Natural killer cell (primary cell): ENCODE data around the gene SLC22A25. TPM values are rescaled to one million over a fixed set of nuclear protein-coding genes. Genes with fewer than 3 reads are reported as not detected.

ENCODE experiments used
- ATAC-seq, 3 donors: fragments of 150-1000 bp in 2 of 3; fragments of 200-7000 bp in 1 of 3; cut with Tn5 transposase; 1 replicate in 1 of 3; 2 replicates in 2 of 3; pipeline ENCODE4 v1.10.0; 2021; ENCODE audit warnings: mild to moderate bottlenecking in 2 of 3, moderate library complexity in 2 of 3
- DNase-seq, 2 donors: peaks; one replicate each; pipeline versions ENCODE4 v3.0.0 to v3.0.0-alpha.2; 2013 to 2021; ENCODE audit warnings: mixed read lengths in 1 of 2
- H3K27ac ChIP-seq: one replicate; pipeline ENCODE4 v1.5.1; 2013; ENCODE audit warnings: mild to moderate bottlenecking, low read length
- H3K27me3 ChIP-seq: one replicate; pipeline ENCODE4 v1.6.1; 2013; ENCODE audit warnings: low read length; ENCODE audit not compliant: control insufficient read depth, insufficient read depth
- H3K36me3 ChIP-seq: one replicate; pipeline ENCODE4 v1.6.1; 2013; ENCODE audit warnings: low read length; ENCODE audit not compliant: control insufficient read depth, insufficient read depth
- H3K4me1 ChIP-seq: one replicate; pipeline ENCODE4 v1.6.1; 2013; ENCODE audit warnings: low read length; ENCODE audit not compliant: control insufficient read depth, insufficient read depth
- H3K4me3 ChIP-seq: one replicate; pipeline ENCODE4 v1.5.1; 2013; ENCODE audit warnings: low read length
- H3K9me3 ChIP-seq: one replicate; pipeline ENCODE4 v1.6.1; 2013; ENCODE audit warnings: low read length; ENCODE audit not compliant: control insufficient read depth, insufficient read depth
- H3K27ac Mint-ChIP-seq, 2 donors: one replicate each; pipeline ENCODE4 v1.8.0; 2022; ENCODE audit warnings: mild to moderate bottlenecking in 2 of 2, mixed read lengths in 2 of 2, moderate library complexity in 1 of 2
- H3K27me3 Mint-ChIP-seq, 2 donors: one replicate each; pipeline ENCODE4 v1.8.0; 2022; ENCODE audit warnings: low read depth in 2 of 2, mixed read lengths in 2 of 2
- H3K36me3 Mint-ChIP-seq: one replicate; pipeline ENCODE4 v1.8.0; 2022; ENCODE audit warnings: mixed read lengths
- H3K4me1 Mint-ChIP-seq, 2 donors: one replicate each; pipeline ENCODE4 v1.8.0; 2022; ENCODE audit warnings: mixed read lengths in 2 of 2
- H3K4me3 Mint-ChIP-seq: one replicate; pipeline ENCODE4 v1.8.0; 2022; ENCODE audit warnings: mild to moderate bottlenecking, moderate library complexity, mixed read lengths
- H3K9me3 Mint-ChIP-seq, 2 donors: one replicate each; pipeline ENCODE4 v1.8.0; 2022; ENCODE audit warnings: mixed read lengths in 2 of 2
- WGBS: methylation state at CpG from one replicate; pipeline ENCODE4 v1.1.7; 2013; ENCODE audit warnings: missing lambda C conversion rate; ENCODE audit not compliant: insufficient coverage; 5-methylcytosine and 5-hydroxymethylcytosine counted together
- intact Hi-C: fragments of 100-400 bp; cut with micrococcal nuclease; formaldehyde crosslinking; loops from one replicate; pipeline ENCODE4 v1.14.2; 2022
- total RNA-seq, 4 donors: library from RNA; stranded (reverse); fragments of 120-200 nt in 1 of 4; gene quantifications; one replicate each; pipeline versions ENCODE4 v1.2.3 to v1.2.4, GENCODE V29; 2013 to 2022
- TF ChIP-seq, protein P1 (sequence below): fragments of 200-600 bp; IDR thresholded peaks from one replicate; pipeline ENCODE4 v1.8.0; 2022; ENCODE audit warnings: antibody characterized with exemption

The SLC22A25 gene
- total RNA-seq, 3 donors from 2014 or later (not counting 1 experiment from before 2014, with no cell fraction given): not detected

- no peak overlapping the region for H3K4me3 ChIP-seq
- Mint-ChIP-seq H3K36me3 (no peaks in the 10 kb centered on the region), H3K4me3 (no peak overlapping the region), H3K9me3 (no peaks in the 10 kb centered on the region), H3K27me3 (peaks cover 22 to 24% of the 10 kb centered on the region in 2 donors), H3K27ac (no peak overlapping the region), H3K4me1 (peaks cover 0 to 6% of the 10 kb centered on the region in 2 donors)
- H3K36me3 ChIP-seq: no peaks in the 10 kb centered on the region
- WGBS: 18% methylated on average over 3 of the region's 5 CpGs
- DNase-seq (peak in 1 of 2 donors; percentile 6), ATAC-seq (no peak)
- intact Hi-C loops: no loop called here
- no peaks in the 10 kb centered on the region for H3K4me1 ChIP-seq
- H3K27me3 ChIP-seq: peaks cover 5% of the 10 kb centered on the region
- H3K27ac ChIP-seq: no peak overlapping the region
- no peaks in the 10 kb centered on the region for H3K9me3 ChIP-seq
- TF ChIP-seq, protein P1, sequence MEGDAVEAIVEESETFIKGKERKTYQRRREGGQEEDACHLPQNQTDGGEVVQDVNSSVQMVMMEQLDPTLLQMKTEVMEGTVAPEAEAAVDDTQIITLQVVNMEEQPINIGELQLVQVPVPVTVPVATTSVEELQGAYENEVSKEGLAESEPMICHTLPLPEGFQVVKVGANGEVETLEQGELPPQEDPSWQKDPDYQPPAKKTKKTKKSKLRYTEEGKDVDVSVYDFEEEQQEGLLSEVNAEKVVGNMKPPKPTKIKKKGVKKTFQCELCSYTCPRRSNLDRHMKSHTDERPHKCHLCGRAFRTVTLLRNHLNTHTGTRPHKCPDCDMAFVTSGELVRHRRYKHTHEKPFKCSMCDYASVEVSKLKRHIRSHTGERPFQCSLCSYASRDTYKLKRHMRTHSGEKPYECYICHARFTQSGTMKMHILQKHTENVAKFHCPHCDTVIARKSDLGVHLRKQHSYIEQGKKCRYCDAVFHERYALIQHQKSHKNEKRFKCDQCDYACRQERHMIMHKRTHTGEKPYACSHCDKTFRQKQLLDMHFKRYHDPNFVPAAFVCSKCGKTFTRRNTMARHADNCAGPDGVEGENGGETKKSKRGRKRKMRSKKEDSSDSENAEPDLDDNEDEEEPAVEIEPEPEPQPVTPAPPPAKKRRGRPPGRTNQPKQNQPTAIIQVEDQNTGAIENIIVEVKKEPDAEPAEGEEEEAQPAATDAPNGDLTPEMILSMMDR: no peak
Observed at GRCh38 chr11:63242089-63242781, 1.2 kb downstream of the SLC22A25 start.

DNA sequence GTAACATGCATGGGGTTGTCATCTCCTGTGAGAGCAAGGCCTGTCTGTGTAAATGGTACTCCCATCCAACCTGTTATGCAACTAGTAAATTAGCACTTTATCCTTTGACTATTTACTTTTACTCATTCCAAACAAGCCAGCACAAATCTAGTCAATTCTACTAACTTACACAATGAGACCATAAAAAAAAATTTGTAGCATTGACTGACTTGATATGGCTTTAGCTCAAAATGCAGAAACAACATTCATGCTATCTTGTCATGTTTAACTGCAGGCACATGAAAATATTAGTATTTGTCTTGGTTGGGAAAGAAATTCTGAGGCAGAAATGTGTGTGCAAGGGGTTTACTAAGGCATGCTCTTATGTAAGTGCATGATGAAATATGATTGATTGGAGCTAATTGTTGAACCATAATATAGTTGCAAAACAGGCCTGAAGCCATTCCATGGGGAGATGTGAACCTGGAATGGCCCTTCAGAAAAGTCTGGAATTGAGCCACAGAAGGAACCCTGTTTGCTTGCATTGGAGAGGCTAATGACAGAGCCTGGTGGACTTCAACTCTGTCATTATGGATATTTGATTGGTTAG is 2.5 kb downstream of the SLC22A25 start:
- no peaks in the 10 kb centered on the region for H3K36me3 ChIP-seq
- Mint-ChIP-seq H3K4me1 (peaks cover 0 to 6% of the 10 kb centered on the region in 2 donors), H3K9me3 (no peaks in the 10 kb centered on the region), H3K4me3 (no peak overlapping the region), H3K27me3 (peaks cover 13 to 21% of the 10 kb centered on the region in 2 donors), H3K36me3 (no peaks in the 10 kb centered on the region), H3K27ac (no peak overlapping the region)
- no peak overlapping the region for H3K4me3 ChIP-seq
- no peaks in the 10 kb centered on the region for H3K4me1 ChIP-seq
- ATAC-seq: no peak
- no peaks in the 10 kb centered on the region for H3K9me3 ChIP-seq
- intact Hi-C loops: no loop called here
- no peak overlapping the region for H3K27ac ChIP-seq
- peaks cover 5% of the 10 kb centered on the region for H3K27me3 ChIP-seq
- TF ChIP-seq, protein P1: no peak
- no peak for DNase-seq

DNA sequence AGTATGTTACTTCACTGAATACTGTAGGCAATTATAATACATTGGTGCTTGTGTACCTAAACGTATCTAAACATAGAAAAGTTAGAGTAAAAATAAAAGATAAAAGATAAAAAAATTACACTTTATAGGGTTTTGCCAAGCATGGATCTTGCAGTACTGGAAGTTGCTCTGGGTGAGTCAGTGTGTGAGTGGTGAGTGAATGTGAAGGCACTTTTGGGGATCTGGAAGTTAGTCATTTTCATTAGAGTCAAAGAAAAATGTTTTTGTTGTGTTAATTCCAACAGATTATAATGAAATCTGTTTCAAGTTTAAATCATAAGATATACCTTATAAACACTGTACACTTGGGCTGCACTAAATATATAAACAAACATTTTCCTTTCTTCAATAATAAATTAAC is 3.3 kb downstream of the SLC22A25 start:
- Mint-ChIP-seq H3K4me3 (no peak overlapping the region), H3K27ac (no peak overlapping the region), H3K27me3 (peaks cover 13 to 22% of the 10 kb centered on the region in 2 donors), H3K9me3 (no peaks in the 10 kb centered on the region), H3K36me3 (no peaks in the 10 kb centered on the region), H3K4me1 (peaks cover 0 to 6% of the 10 kb centered on the region in 2 donors)
- H3K27me3 ChIP-seq: peaks cover 5% of the 10 kb centered on the region
- intact Hi-C loops: no loop called here
- H3K27ac ChIP-seq: no peak overlapping the region
- no peaks in the 10 kb centered on the region for H3K36me3 ChIP-seq
- no peak for DNase-seq
- H3K9me3 ChIP-seq: no peaks in the 10 kb centered on the region
- H3K4me1 ChIP-seq: no peaks in the 10 kb centered on the region
- TF ChIP-seq, protein P1: no peak
- ATAC-seq: no peak
- H3K4me3 ChIP-seq: no peak overlapping the region
- WGBS: no CpG with 5 or more reads among the region's 1 CpG
